ENCODE data around the gene NR2F6. TPM values are rescaled to one million over a fixed set of nuclear protein-coding genes. Genes with fewer than 3 reads are reported as not detected.

NR2F6 gene
- total RNA-seq, 1 experiment from 2014 or later: 32.8 TPM

DNA sequence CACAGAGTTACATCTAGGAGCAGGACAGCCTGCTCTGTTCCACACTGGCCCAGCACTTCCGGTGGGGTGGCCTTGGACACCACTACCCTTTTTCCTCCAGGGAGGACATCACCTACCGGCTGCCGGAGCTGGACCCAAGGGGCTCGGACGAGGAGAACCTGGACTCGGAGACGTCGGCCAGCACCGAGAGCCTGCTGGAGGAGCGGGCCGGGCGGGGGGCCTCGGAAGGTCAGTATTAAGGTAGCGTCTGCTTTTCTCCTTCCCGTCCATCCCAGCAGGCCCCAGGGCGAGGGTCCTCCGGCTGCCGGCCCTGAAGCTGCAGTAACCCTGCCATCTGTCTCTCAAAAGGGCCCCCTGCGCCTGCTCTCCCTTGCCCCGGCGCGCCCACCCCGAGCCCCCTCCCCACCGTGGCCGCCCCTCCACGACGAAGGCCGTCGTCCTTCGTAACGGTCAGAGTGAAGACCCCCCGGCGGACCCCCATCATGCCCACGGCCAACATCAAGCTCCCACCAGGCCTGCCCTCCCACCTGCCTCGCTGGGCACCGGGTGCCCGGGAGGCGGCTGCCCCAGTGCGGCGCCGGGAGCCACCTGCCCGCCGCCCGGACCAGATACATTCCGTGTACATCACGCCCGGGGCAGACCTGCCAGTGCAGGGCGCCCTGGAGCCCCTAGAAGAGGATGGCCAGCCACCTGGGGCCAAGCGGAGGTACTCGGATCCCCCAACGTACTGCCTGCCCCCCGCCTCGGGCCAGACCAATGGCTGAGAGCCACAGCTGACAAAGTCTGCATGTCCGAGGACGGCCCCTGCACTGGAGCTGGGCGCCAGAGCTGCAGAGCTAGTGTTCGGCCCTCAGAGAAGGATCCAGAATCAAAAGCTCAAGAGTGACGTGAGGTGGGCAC, 33.9 kb downstream of the NR2F6 start:
- no peak for DNase-seq (ENCODE audit: unreplicated experiment)
- H3K9me3 Mint-ChIP-seq (ENCODE audit: unreplicated experiment): no peaks in the 10 kb centered on the region
- POLR2A ChIA-PET: no interaction called here

GRCh38 chr19:17210296-17210695, 35.4 kb downstream of the NR2F6 start:
- no peak for DNase-seq (ENCODE audit: unreplicated experiment)
- Mint-ChIP-seq H3K27ac (ENCODE audit: low read depth, unreplicated experiment) (no peak overlapping the region), H3K36me3 (ENCODE audit: insufficient read depth, unreplicated experiment) (peaks cover 29% of the 10 kb centered on the region), H3K27me3 (ENCODE audit: insufficient read depth, unreplicated experiment) (no peaks in the 10 kb centered on the region), H3K9me3 (ENCODE audit: unreplicated experiment) (no peaks in the 10 kb centered on the region), H3K4me1 (ENCODE audit: insufficient read depth, unreplicated experiment) (peaks cover 4% of the 10 kb centered on the region), H3K4me3 (ENCODE audit: unreplicated experiment) (no peak overlapping the region)
- TF ChIP-seq, protein P1, sequence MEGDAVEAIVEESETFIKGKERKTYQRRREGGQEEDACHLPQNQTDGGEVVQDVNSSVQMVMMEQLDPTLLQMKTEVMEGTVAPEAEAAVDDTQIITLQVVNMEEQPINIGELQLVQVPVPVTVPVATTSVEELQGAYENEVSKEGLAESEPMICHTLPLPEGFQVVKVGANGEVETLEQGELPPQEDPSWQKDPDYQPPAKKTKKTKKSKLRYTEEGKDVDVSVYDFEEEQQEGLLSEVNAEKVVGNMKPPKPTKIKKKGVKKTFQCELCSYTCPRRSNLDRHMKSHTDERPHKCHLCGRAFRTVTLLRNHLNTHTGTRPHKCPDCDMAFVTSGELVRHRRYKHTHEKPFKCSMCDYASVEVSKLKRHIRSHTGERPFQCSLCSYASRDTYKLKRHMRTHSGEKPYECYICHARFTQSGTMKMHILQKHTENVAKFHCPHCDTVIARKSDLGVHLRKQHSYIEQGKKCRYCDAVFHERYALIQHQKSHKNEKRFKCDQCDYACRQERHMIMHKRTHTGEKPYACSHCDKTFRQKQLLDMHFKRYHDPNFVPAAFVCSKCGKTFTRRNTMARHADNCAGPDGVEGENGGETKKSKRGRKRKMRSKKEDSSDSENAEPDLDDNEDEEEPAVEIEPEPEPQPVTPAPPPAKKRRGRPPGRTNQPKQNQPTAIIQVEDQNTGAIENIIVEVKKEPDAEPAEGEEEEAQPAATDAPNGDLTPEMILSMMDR (IDR thresholded peaks at IDR 0.05; ENCODE audit: unreplicated experiment): no peak
- intact Hi-C loops (cut with micrococcal nuclease): no loop called here
- ChIA-PET CTCF (interaction anchor here (0.5 kb wide), 1 partner anchor 144 kb away, joined by 5 read pairs; no protein-coding TSS in a partner anchor), POLR2A (interaction anchor here (1.0 kb wide), 1 partner anchor 10 kb away, joined by 3 read pairs; no protein-coding TSS in a partner anchor)
- BruUV-seq (replicated peaks): no TSS peak

More for the DNA sequence above, 33.9 kb downstream of the NR2F6 start:
- CTCF ChIA-PET: no interaction called here
- TF ChIP-seq, protein P1 (IDR thresholded peaks at IDR 0.05; ENCODE audit: unreplicated experiment): no peak
- Mint-ChIP-seq H3K27me3 (ENCODE audit: insufficient read depth, unreplicated experiment) (no peaks in the 10 kb centered on the region), H3K4me1 (ENCODE audit: insufficient read depth, unreplicated experiment) (peaks cover 4% of the 10 kb centered on the region), H3K36me3 (ENCODE audit: insufficient read depth, unreplicated experiment) (peaks cover 33% of the 10 kb centered on the region), H3K27ac (ENCODE audit: low read depth, unreplicated experiment) (no peak overlapping the region), H3K4me3 (ENCODE audit: unreplicated experiment) (no peak overlapping the region)
- intact Hi-C loops (cut with micrococcal nuclease): no loop called here
- BruUV-seq (replicated peaks): no TSS peak

DNA sequence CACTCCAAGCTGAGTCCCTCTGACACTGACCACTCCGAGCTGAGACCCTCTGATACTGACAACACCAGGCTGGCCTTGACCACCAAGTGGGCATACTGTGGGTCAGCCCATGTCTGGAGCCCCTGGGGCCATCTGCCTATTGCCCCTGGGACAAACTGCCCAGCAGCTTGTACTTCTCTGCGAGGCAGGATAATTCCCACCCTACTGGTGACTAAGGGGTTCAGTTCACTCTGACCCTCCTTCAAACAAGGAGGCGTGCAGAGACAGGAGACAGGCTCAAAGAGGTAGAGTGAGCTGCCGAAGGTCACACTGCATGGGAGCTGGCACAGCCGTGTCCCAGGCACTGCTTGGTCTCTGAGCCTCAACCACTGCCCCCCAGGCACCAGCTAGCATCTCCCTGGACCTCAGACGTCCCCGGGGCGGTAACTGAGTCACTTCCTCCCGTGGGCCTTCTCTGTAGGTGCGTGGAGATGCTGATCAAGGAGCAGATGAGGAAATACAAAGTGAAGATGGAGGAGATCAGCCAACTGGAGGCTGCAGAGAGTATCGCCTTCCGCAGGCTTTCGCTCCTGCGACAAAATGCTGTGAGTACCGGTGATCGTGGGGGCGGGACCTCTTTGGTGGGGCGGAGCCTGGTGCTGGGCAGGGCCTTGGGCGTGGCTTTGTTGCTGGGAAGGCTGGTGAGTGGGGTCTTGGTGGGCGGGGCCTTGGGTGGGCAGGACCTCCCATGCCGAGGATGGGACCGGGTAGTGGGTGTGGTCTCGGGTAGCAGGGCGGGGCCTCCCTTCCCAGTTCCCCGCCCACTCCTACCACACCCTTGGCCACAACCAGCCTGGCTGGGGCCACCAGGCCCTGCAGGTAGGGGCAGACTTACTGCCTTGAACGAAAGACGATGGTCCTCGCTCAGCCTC, 36.3 kb downstream of the NR2F6 start:
- TF ChIP-seq, protein P1 (IDR thresholded peaks at IDR 0.05; ENCODE audit: unreplicated experiment): no peak
- no TSS peak for BruUV-seq (replicated peaks)
- Mint-ChIP-seq H3K27me3 (ENCODE audit: insufficient read depth, unreplicated experiment) (no peaks in the 10 kb centered on the region), H3K9me3 (ENCODE audit: unreplicated experiment) (no peaks in the 10 kb centered on the region), H3K27ac (ENCODE audit: low read depth, unreplicated experiment) (no peak overlapping the region), H3K36me3 (ENCODE audit: insufficient read depth, unreplicated experiment) (peaks cover 35% of the 10 kb centered on the region), H3K4me1 (ENCODE audit: insufficient read depth, unreplicated experiment) (peaks cover 4% of the 10 kb centered on the region), H3K4me3 (ENCODE audit: unreplicated experiment) (no peak overlapping the region)
- DNase-seq (ENCODE audit: unreplicated experiment): peak; percentile 33
- intact Hi-C loops (cut with micrococcal nuclease): no loop called here
- CTCF ChIA-PET: interaction anchor here (1.1 kb wide), 1 partner anchor 51 kb away, joined by 3 read pairs; no protein-coding TSS in a partner anchor
- POLR2A ChIA-PET: no interaction called here

Data from MCF 10A (cell line).